ENCODE results near the gene USPL1. TPM values are rescaled to one million over a fixed set of nuclear protein-coding genes. Genes with fewer than 3 reads are reported as not detected.

Gene USPL1
- total RNA-seq, 1 donor, result 11.6 TPM

GRCh38 chr13:30676672-30677071 lies 59.0 kb downstream of the USPL1 start:
- TF ChIP-seq, protein P1, sequence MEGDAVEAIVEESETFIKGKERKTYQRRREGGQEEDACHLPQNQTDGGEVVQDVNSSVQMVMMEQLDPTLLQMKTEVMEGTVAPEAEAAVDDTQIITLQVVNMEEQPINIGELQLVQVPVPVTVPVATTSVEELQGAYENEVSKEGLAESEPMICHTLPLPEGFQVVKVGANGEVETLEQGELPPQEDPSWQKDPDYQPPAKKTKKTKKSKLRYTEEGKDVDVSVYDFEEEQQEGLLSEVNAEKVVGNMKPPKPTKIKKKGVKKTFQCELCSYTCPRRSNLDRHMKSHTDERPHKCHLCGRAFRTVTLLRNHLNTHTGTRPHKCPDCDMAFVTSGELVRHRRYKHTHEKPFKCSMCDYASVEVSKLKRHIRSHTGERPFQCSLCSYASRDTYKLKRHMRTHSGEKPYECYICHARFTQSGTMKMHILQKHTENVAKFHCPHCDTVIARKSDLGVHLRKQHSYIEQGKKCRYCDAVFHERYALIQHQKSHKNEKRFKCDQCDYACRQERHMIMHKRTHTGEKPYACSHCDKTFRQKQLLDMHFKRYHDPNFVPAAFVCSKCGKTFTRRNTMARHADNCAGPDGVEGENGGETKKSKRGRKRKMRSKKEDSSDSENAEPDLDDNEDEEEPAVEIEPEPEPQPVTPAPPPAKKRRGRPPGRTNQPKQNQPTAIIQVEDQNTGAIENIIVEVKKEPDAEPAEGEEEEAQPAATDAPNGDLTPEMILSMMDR (IDR thresholded peaks at IDR 0.05; ENCODE audit: extremely low read depth, low read depth, low read length), result peak; percentile 45
- DNase-seq (ENCODE audit: insufficient read length, low spot score, missing footprints), result peak; percentile 83
- H2AFZ ChIP-seq (ENCODE audit: low read length), result no peak overlapping the region

DNA sequence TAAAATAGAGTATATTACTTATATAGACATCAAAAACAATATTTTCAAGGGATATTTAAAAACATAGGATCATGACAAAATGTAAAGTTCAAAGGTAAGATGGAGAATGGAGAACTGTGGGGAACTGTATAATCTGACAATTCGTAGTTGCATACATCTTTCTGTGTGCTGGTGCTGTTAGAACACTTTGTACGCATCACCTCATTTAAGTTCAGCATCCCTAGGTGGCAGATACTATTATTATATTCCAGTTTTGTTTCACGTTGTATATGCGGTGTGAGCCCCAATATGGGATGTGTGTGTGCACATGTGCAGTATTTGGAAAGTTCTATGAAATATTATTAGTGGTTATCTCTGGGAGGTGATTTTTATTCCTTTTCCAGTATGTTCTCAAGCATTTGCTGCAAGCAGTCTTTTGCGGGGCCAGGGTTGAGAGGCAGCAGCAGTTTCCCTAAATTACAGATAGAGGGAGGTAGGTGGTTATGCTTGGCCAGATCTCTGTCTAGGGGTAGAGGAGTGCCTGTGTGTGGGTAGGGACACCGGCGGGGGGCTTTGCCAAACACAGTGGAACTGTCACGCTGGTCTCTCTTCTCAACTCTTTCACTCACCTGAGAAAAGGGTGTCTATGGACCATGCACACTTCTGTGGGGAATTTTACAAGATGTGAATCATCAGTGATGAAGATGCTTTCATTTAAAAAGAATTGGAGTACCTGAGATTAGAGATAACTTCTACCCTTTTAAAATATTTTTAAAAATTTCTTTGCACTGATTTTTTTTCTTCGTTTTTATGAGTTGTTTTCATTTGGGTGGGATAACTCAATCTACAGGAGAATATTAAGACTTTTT lies 62.0 kb downstream of the USPL1 start:
- H3K27me3 ChIP-seq (ENCODE audit: insufficient read depth, low read length), result no peaks in the 10 kb centered on the region
- no peak overlapping the region for H3K4me2 ChIP-seq (ENCODE audit: insufficient read depth, low read length)
- peaks cover 9% of the 10 kb centered on the region for H3K4me1 ChIP-seq (ENCODE audit: insufficient read depth, low read length)
- no peaks in the 10 kb centered on the region for H3K79me2 ChIP-seq (ENCODE audit: insufficient read depth, low read length)
- H3K27ac ChIP-seq (ENCODE audit: low read depth, low read length), result no peak overlapping the region
- TF ChIP-seq, protein P1 (IDR thresholded peaks at IDR 0.05; ENCODE audit: extremely low read depth, low read depth, low read length), result peak; percentile 76
- no peaks in the 10 kb centered on the region for H3K9me3 ChIP-seq (ENCODE audit: low read depth, low read length)
- no peaks in the 10 kb centered on the region for H4K20me1 ChIP-seq (ENCODE audit: insufficient read depth, low read length)
- no peak overlapping the region for H2AFZ ChIP-seq (ENCODE audit: low read length)
- H3K36me3 ChIP-seq (ENCODE audit: insufficient read depth, low read length), result no peaks in the 10 kb centered on the region
- peak; percentile 82 for DNase-seq (ENCODE audit: insufficient read length, low spot score, missing footprints)
- H3K4me3 ChIP-seq (ENCODE audit: insufficient read depth, low read length), result no peak overlapping the region

More at GRCh38 chr13:30676672-30677071, 59.0 kb downstream of the USPL1 start:
- no peaks in the 10 kb centered on the region for H3K36me3 ChIP-seq (ENCODE audit: insufficient read depth, low read length)
- peaks cover 12% of the 10 kb centered on the region for H3K4me1 ChIP-seq (ENCODE audit: insufficient read depth, low read length)
- H3K79me2 ChIP-seq (ENCODE audit: insufficient read depth, low read length), result no peaks in the 10 kb centered on the region
- no peak overlapping the region for H3K27ac ChIP-seq (ENCODE audit: low read depth, low read length)
- no peaks in the 10 kb centered on the region for H4K20me1 ChIP-seq (ENCODE audit: insufficient read depth, low read length)
- H3K27me3 ChIP-seq (ENCODE audit: insufficient read depth, low read length), result no peaks in the 10 kb centered on the region
- no peak overlapping the region for H3K4me3 ChIP-seq (ENCODE audit: insufficient read depth, low read length)
- no peaks in the 10 kb centered on the region for H3K9me3 ChIP-seq (ENCODE audit: low read depth, low read length)
- no peak overlapping the region for H3K4me2 ChIP-seq (ENCODE audit: insufficient read depth, low read length)

- Histone ChIP-seq H3K27me3 (ENCODE audit: insufficient read depth, low read length) (no peaks in the 10 kb centered on the region), H3K27ac (ENCODE audit: low read depth, low read length) (peak overlapping the region; percentile 31), H3K4me3 (ENCODE audit: insufficient read depth, low read length) (no peak overlapping the region), H3K79me2 (ENCODE audit: insufficient read depth, low read length) (no peaks in the 10 kb centered on the region), H4K20me1 (ENCODE audit: insufficient read depth, low read length) (no peaks in the 10 kb centered on the region), H3K9me3 (ENCODE audit: low read depth, low read length) (no peaks in the 10 kb centered on the region), H3K4me1 (ENCODE audit: insufficient read depth, low read length) (peaks cover 9% of the 10 kb centered on the region), H3K36me3 (ENCODE audit: insufficient read depth, low read length) (no peaks in the 10 kb centered on the region), H2AFZ (ENCODE audit: low read length) (no peak overlapping the region), H3K4me2 (ENCODE audit: insufficient read depth, low read length) (peak overlapping the region; percentile 4)
- peak; percentile 54 for DNase-seq (ENCODE audit: insufficient read length, low spot score, missing footprints)
- TF ChIP-seq, protein P1 (IDR thresholded peaks at IDR 0.05; ENCODE audit: extremely low read depth, low read depth, low read length), result no peak
Observed at GRCh38 chr13:30681843-30682242, 64.1 kb downstream of the USPL1 start.

DNA sequence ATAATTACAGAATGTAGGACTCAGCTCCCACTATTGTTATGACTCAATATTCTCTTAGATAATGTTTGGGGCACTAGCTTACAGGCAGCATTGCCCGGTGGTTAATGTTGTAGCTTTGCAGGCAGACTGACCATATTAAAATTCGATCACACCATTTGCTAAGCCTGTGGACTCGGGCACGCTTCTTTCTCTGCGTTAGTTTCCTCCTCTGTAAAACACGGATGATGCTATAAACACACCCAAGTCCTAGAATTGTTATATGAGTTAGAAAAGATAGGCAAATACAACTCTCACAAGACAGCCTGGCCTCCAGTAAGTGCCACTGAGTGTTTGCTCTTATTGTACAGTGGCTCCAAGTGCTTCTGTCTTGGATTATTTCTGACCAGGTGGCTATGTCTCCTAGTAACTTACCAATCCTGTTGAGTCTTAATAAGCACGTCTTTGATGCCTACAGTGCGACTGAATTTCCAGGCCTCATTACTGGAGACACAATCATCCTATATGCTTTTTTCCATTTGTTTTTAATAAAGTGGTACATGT lies 67.7 kb downstream of the USPL1 start:
- TF ChIP-seq, protein P1 (IDR thresholded peaks at IDR 0.05; ENCODE audit: extremely low read depth, low read depth, low read length), result no peak

More for the DNA sequence above, 67.7 kb downstream of the USPL1 start:
- H3K4me1 ChIP-seq (ENCODE audit: insufficient read depth, low read length), result peaks cover 9% of the 10 kb centered on the region
- no peaks in the 10 kb centered on the region for H4K20me1 ChIP-seq (ENCODE audit: insufficient read depth, low read length)
- no peak for DNase-seq (ENCODE audit: insufficient read length, low spot score, missing footprints)
- peaks cover 6% of the 10 kb centered on the region for H3K27me3 ChIP-seq (ENCODE audit: insufficient read depth, low read length)
- no peak overlapping the region for H3K4me3 ChIP-seq (ENCODE audit: insufficient read depth, low read length)
- no peak overlapping the region for H2AFZ ChIP-seq (ENCODE audit: low read length)
- H3K79me2 ChIP-seq (ENCODE audit: insufficient read depth, low read length), result no peaks in the 10 kb centered on the region
- H3K27ac ChIP-seq (ENCODE audit: low read depth, low read length), result no peak overlapping the region
- H3K36me3 ChIP-seq (ENCODE audit: insufficient read depth, low read length), result no peaks in the 10 kb centered on the region
- no peak overlapping the region for H3K4me2 ChIP-seq (ENCODE audit: insufficient read depth, low read length)
- no peaks in the 10 kb centered on the region for H3K9me3 ChIP-seq (ENCODE audit: low read depth, low read length)

Measured in osteoblast (primary cell).